OCI-LY1 (cell line): ENCODE results near the gene KREMEN1.

Source experiments
- H2AFZ ChIP-seq: fragments of 200-600 bp; sonication (generic), shearing (Covaris generic); 2 replicates; pipeline ENCODE4 v1.6.0; 2014; ENCODE audit warnings: antibody characterized with exemption, mild to moderate bottlenecking, low read length
- H3F3A ChIP-seq: fragments of 200-600 bp; sonication (generic), shearing (Covaris generic); 2 replicates; pipeline ENCODE4 v1.6.0; 2014; ENCODE audit warnings: mild to moderate bottlenecking, antibody characterized with exemption, low read length, moderate library complexity; ENCODE audit not compliant: insufficient read depth
- H3K27ac ChIP-seq: fragments of 200-600 bp; sonication (generic); 2 replicates; pipeline ENCODE4 v1.5.1; 2014; ENCODE audit warnings: low read length, mixed run types, mild to moderate bottlenecking, low read depth; ENCODE audit not compliant: poor library complexity, severe bottlenecking
- H3K27me3 ChIP-seq: fragments of 200-600 bp; sonication (generic); 2 replicates; pipeline ENCODE4 v1.6.0; 2014; ENCODE audit warnings: antibody characterized with exemption, mild to moderate bottlenecking, low read length, moderate library complexity; ENCODE audit not compliant: insufficient read depth
- H3K36me3 ChIP-seq: fragments of 200-600 bp; sonication (generic); 2 replicates; pipeline ENCODE4 v1.6.1; 2014; ENCODE audit warnings: mild to moderate bottlenecking, antibody characterized with exemption, low read length, moderate library complexity, mixed read lengths; ENCODE audit not compliant: insufficient read depth
- H3K4me1 ChIP-seq: fragments of 200-600 bp; sonication (generic); 2 replicates; pipeline ENCODE4 v1.5.1; 2014; ENCODE audit warnings: mild to moderate bottlenecking, low read length, moderate library complexity; ENCODE audit not compliant: insufficient read depth, severe bottlenecking
- H3K4me2 ChIP-seq: fragments of 200-600 bp; sonication (generic), shearing (Covaris generic); 2 replicates; pipeline ENCODE4 v1.6.1; 2014; ENCODE audit warnings: low read length
- H3K4me3 ChIP-seq: fragments of 200-600 bp; sonication (generic); 2 replicates; pipeline ENCODE4 v1.5.1; 2014; ENCODE audit warnings: low read length, low read depth, mild to moderate bottlenecking, mixed read lengths; ENCODE audit not compliant: poor library complexity, severe bottlenecking
- H3K79me2 ChIP-seq: fragments of 200-600 bp; shearing (Covaris generic); 2 replicates; pipeline ENCODE4 v1.6.1; 2016; ENCODE audit warnings: mixed run types, low read length, mixed read lengths; ENCODE audit not compliant: insufficient read depth
- H3K9ac ChIP-seq: fragments of 200-600 bp; sonication (generic), shearing (Covaris generic); 2 replicates; pipeline ENCODE4 v1.6.1; 2014; ENCODE audit warnings: mild to moderate bottlenecking, low read length, mixed read lengths
- H3K9me2 ChIP-seq: fragments of 200-600 bp; sonication (generic), shearing (Covaris generic); 2 replicates; pipeline ENCODE4 v1.6.1; 2014; ENCODE audit warnings: low read depth, mild to moderate bottlenecking, low read length, mixed read lengths
- H3K9me3 ChIP-seq: fragments of 200-600 bp; shearing (Covaris generic); 2 replicates; pipeline ENCODE4 v1.6.1; 2014; ENCODE audit warnings: low read length, mixed read lengths
- H4K20me1 ChIP-seq: fragments of 200-600 bp; sonication (generic), shearing (Covaris generic); 2 replicates; pipeline ENCODE4 v1.6.0; 2016; ENCODE audit warnings: mild to moderate bottlenecking, low read length; ENCODE audit not compliant: insufficient read depth
- CTCF ChIP-seq: fragments of 200-600 bp; sonication (generic), shearing (Covaris generic); IDR thresholded peaks from 2 replicates; pipeline ENCODE4 v1.5.1; 2017; ENCODE audit warnings: mild to moderate bottlenecking, antibody characterized with exemption, low read length, moderate library complexity, mixed read lengths
- EZH2 ChIP-seq: fragments of 200-600 bp; sonication (generic), shearing (Covaris generic); IDR thresholded peaks from 2 replicates; pipeline ENCODE4 v1.8.0; 2017; ENCODE audit warnings: borderline replicate concordance, mixed run types, mild to moderate bottlenecking, antibody characterized with exemption, low read length, moderate library complexity, mixed read lengths

Gene KREMEN1

DNA sequence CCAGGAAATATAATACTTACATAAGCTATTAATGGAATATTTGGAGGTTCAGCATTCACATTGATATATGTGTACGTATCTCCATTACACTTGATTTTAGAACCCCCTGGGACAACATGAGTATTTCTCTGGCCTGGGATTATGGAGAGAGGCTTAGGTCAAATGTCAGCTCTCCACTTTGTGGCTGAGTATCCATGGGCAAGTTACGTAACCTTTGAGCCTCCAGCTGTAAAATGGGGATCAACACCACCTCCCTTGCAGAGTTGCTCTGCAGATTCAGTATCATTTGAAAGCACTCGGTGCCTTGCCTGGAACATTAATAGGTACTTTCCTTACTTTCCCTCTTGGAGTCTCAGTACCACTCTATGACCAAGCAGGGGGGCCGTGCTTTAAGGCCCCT, 44.4 kb upstream of the KREMEN1 start:
- Histone ChIP-seq H2AFZ (no peak overlapping the region), H3K4me2 (no peak overlapping the region), H3K36me3 (no peaks in the 10 kb centered on the region), H3K9me3 (no peaks in the 10 kb centered on the region), H3K9me2 (no peaks in the 10 kb centered on the region), H3K4me3 (no peak overlapping the region), H3K9ac (no peak overlapping the region), H3K27me3 (no peaks in the 10 kb centered on the region), H4K20me1 (no peaks in the 10 kb centered on the region), H3K79me2 (no peaks in the 10 kb centered on the region), H3F3A (no peaks in the 10 kb centered on the region), H3K27ac (no peak overlapping the region), H3K4me1 (no peaks in the 10 kb centered on the region)
- TF ChIP-seq CTCF (no peak), EZH2 (no peak)

GRCh38 chr22:29029202-29030000, 43.4 kb upstream of the KREMEN1 start:
- no peaks in the 10 kb centered on the region for H4K20me1 ChIP-seq
- no peak for TF ChIP-seq CTCF

GRCh38 chr22:29030016-29030617, 42.7 kb upstream of the KREMEN1 start:
- H3K4me3 ChIP-seq = no peak overlapping the region
- no peaks in the 10 kb centered on the region for H3K4me1 ChIP-seq
- no peaks in the 10 kb centered on the region for H3K79me2 ChIP-seq
- H3K36me3 ChIP-seq = no peaks in the 10 kb centered on the region
- H3K4me2 ChIP-seq = no peak overlapping the region
- no peaks in the 10 kb centered on the region for H3K9me2 ChIP-seq
- no peaks in the 10 kb centered on the region for H3F3A ChIP-seq
- no peak overlapping the region for H3K9ac ChIP-seq
- TF ChIP-seq EZH2 = no peak
- TF ChIP-seq CTCF = no peak
- H3K27me3 ChIP-seq = peaks cover 5% of the 10 kb centered on the region; the same call in 1 of the 2 replicates
- no peaks in the 10 kb centered on the region for H4K20me1 ChIP-seq
- H2AFZ ChIP-seq = no peak overlapping the region
- H3K27ac ChIP-seq = no peak overlapping the region
- H3K9me3 ChIP-seq = no peaks in the 10 kb centered on the region

More at GRCh38 chr22:29029202-29030000, 43.4 kb upstream of the KREMEN1 start:
- H3K4me2 ChIP-seq = no peak overlapping the region
- H2AFZ ChIP-seq = no peak overlapping the region
- H3F3A ChIP-seq = no peaks in the 10 kb centered on the region
- peaks cover 1% of the 10 kb centered on the region; the same call in 1 of the 2 replicates for H3K27me3 ChIP-seq
- no peaks in the 10 kb centered on the region for H3K9me3 ChIP-seq
- no peaks in the 10 kb centered on the region for H3K4me1 ChIP-seq
- no peaks in the 10 kb centered on the region for H3K36me3 ChIP-seq
- H3K9ac ChIP-seq = no peak overlapping the region
- no peaks in the 10 kb centered on the region for H3K79me2 ChIP-seq
- H3K4me3 ChIP-seq = no peak overlapping the region
- H3K9me2 ChIP-seq = no peaks in the 10 kb centered on the region
- no peak overlapping the region for H3K27ac ChIP-seq
